GM21515 (cell line): ENCODE measurements around the gene TAF1D.

Source experiments
- ATAC-seq: cut with Tn5 transposase; IDR thresholded peaks from one replicate; pipeline ENCODE4 v1.9.1; 2021; ENCODE audit not compliant: unreplicated experiment

The TAF1D gene

DNA sequence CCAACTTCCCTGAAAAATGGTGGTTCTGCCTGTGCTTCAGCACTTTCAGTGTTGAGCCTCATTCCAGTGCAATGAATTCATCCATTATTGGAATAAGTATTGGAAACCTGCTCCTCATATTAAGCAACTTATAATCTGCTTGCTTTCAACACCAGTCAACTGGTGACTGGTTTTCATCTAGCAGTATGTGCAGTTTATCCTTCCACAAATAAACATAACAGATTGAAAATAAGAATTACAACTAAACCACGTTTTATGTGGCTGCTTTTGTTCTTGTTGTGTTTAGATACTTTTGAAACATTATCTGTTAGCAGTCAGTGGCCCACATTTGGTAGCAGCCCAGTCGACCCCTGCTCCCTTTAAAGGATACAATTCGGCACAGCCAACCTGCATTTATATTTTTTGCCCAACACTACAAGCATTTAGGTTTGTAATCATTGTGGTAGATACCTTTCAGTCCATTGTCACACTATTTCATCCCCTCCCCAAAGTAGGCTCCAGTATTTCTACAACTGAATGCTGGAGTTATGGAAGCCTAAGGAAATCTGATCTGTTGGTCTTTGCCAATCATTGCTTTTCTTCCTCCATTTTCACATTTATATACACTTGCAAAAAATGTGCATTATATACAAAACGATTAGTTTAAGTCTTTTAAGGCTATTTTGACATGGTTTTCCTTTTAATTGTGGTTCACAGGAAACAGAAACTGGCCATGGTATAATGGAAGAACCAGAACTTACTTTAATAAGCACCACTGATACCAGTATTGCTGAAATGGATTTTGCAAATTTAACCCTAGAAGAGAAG lies 13.1 kb downstream of the TAF1D start:
- no peak for ATAC-seq

DNA sequence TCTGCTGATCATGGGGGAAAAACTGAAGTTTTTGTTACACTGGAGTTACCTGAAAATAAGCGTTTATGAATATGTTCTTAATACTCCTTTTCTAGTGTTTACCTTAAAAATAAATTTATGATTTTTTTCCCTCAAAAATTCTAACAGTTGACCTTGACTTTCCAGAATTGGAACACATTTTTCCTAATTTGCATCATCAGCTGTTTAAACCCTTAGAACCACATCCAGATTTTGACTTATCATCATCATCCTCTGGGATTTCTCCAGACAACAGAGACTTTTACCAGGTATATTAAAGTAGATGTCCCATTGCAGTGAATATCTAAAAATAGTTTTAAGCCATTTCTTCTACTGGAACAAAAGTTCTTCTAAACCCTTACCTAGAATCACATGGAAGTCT lies 17.2 kb downstream of the TAF1D start:
- no peak for ATAC-seq

DNA sequence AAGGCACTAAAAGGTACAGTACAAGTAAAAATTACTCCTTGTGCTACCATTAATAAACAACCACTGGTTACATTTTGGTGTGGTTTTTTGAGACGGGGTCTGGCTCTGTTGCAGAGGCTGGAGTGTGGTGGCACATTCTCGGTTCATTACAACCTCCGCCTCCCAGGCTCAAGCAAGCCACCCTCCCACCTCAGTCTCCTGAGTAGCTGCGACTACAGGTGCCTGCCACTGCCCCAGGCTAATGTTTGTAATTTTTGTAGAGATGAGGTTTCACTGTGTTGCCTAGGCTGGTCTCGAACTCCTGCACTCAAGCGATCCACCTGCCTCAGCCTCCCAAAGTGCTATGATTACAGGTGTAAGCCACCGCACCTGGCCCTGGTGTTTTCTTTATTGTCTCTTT lies 20.8 kb downstream of the TAF1D start:
- no peak for ATAC-seq

DNA sequence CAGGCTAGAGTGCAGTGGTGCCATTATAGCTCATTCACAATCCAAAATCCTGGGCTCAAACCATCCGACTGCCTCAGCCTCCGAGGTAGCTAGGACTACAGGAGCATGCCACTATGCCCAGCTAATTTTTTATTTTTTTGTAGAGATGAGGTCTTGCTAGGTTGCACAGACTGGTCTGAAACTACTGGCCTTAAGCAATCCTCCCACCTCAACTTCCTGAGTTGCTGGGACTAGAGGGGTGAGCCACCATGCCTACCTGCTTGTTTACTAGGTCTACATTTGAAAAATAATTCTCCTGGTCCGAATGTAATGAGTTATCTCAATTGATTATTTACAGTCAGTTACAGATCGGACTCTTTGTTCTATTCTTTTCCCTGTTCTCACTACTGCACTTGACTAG lies 22.0 kb downstream of the TAF1D start:
- ATAC-seq = no peak

DNA sequence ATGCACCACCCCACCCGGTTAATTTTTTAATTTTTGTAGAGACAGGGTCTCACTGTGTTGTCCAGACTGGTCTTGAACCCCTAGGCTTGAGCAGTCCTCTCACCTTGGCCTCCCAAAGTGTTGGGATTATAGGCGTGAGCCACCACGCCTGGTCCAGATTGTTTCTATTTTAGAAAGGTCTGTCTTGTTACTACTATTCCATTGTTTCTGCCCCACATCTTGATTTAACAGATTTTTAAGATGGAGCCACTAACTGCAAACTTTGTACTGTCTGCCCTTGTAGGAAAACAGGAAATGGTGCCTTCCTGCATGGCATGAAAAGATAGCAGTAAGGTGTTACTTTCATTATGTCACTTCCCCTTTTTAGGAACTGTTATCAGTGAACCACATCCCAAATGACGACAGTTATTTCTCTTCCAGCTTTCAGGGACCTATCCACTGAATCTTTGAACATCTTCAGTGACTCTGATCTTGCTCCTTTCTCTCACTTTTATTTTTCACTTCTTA lies 23.2 kb downstream of the TAF1D start:
- peak; percentile 83 for ATAC-seq

DNA sequence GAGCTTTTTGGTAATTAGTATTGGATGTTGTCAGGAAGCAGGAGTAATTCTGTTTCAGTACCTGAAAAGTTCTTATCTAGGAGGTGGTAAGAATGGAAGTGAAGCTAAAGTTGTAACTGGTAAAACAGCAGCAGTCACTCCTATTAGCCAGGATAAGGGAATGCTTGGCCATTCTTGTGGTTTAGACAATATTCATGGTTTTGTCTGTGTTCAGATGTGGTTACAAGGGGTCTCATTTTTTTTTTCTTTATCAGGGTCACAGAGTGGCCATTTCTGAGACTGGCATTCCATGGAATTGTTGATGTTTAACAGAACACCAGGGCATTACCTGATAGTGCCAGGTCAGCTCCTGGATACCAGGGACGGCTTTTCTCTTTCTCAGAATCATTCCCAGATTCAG lies 23.8 kb downstream of the TAF1D start:
- ATAC-seq = no peak

DNA sequence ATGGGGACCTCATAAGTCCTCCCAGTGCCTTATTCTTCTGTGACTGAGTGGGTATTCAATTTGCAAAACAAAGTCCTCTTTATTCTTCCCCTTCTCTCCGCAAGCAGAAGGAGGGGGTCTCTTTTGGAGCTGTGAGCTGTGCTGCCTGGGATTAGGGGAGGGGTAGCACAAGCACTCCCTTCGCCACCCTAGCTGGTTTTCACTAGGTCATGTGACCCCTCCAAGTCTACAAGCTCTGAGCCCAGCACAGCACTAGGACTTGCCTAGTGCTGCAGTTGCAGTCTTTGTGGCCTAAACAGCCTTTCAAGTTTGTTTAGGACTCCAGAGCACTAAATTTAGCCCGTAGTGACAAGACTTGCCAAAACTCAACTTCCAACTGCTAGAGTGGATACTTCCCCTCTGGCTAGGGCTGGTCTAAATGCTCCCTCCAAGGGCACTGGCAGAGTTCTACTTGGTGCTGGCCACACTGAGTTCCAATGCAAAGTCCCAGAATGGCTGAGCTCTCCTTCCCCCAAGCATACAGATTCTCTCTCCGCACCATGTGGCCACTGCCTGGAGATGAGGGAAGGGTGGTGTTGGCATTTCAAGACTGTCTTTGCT lies 25.4 kb downstream of the TAF1D start:
- no peak for ATAC-seq

DNA sequence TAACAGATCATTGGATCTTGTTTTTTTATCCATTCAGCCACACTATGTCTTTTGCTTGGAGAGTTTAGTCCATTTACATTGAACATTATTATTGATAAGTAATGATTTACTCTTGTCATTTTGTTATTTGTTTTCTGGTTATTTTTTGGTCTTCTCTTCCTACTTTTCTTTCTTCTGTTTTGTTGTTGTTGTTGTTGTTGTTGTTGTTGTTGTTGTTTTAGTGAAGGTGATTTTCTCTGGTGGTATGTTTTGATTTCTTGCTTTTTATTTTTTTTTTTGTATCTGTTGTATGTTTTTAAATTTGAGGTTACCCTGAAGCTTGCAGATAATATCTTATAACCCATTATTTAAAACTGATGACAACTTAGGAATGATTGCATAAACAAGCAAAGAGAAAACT lies 28.6 kb downstream of the TAF1D start:
- no peak for ATAC-seq

DNA sequence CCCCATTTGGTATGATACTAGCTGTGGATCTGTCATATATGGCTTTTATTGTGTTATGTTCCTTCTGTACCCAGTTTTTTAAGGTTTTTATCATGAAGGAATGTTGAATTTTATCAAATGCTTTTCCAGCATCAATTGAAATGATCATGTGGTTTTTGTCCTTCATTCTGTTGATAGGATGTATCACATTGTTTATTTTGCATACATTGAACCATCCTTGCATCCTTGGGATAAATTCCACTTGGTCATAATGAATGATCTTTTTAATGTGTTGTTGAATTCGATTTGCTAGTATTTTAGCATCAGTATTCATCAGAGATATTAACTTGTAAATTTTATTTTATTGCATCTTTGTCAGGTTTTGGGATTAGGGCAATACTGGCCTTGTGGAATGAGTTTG lies 31.1 kb downstream of the TAF1D start:
- ATAC-seq = no peak

DNA sequence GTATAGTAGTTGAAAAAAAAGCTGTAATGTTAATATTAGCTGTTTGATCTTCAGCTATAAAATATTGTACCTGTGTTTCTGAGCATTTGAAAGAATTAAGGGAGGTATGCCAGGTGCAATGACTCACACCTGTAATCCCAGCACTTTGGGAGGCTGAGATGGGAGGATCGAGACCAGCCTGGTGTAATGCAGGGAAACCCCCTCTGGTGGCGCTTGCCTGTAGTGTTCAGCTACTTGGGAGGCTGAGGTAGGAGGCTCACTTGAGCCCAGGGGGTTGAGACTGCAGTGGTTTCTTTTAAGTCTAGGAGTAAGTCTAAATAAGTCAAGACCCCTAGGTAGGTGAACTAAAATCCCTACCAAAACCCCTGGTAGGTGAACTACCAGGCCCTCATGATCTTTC lies 37.1 kb downstream of the TAF1D start:
- no peak for ATAC-seq

DNA sequence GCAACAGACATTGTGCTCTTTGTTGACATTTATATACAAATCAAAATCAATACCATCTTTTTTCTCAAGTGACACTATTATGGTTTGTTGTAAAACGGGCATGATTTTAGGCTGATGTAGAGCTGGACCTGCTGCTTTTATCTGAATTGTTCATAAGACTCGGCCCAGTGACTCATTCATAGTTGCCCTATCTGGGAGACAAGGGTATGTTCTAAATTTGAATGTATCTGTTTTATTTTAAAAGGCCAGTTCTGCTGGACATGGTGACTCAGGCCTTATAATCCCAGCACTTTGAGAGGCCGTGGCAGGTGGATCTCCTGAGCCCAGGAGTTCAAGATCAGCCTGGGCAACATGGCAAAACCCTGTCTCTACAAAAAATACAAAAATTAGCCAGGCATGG lies 40.5 kb downstream of the TAF1D start:
- no peak for ATAC-seq

DNA sequence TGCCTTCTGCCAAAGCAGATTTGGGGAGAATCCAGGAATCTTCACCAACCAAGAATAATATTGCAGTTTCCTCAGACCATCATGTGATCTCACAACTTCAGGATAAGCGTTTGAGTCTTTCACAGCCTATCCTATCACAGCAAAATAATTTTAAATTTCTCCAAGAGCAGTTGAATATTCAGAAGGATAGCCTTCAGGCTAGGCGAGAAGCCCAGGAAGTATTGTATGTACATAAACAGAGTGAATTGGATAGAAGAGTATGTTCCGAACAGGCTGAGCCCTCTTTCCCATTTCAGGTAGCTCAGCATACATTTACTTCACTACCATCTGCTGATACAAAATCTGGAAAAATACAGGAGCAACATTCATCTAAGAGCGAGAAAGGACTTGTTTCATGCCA lies 43.7 kb downstream of the TAF1D start:
- ATAC-seq = no peak

DNA sequence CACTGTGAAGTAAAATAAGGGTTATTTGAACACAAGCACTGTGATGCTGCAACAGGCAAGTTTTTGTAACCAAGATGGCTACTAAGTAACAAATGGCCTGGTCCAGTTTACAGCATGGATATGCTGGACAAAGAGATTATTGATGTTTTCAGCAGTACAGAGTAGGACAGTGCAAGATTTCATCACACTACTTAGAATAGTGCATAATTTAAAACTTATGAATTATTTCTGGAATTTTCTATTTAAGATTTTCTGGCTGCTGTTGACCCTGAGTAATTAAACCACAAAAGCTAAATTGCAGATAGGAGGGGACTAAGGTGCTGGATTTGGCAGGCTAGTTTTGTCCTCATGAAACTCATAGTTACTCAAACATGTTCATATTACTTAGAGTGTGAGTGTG lies 46.7 kb downstream of the TAF1D start:
- ATAC-seq = no peak

DNA sequence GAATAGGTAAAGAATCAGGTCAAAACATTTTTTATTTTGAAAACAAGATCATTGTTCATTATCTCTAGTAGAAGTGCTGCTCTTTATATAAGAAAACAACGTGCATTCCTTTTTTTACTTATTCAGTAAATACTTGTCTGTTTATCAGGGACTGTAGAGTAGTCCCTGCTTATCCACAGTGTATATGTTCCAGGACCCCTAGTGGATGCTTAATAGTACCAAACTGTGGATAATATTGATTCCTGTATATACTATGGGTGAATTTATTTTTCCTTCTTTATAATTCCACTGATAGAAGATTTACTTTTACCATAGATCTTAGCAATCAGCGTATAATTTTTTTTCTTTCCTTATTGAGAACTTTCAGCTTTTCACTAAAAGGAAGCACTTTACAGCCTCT lies 47.2 kb downstream of the TAF1D start:
- ATAC-seq = no peak

DNA sequence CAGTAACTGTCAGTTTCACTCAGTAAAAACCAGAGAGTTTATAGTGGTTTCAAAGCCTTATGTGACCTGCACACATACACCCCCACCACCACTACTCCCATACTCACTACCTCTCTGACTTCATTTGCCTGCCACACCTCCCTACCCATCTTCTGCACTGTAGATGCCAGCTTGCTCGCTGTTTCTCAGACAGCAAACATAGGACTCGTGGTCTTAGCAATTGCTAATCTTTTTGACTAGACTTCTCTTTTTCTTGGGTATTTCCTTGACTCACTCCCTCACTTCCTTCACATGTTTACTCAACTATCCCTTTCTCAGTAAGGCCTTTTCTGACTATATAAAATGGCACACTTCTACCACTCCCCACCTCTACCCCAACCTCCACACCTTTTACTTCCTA lies 52.1 kb downstream of the TAF1D start:
- peak; percentile 71 for ATAC-seq

DNA sequence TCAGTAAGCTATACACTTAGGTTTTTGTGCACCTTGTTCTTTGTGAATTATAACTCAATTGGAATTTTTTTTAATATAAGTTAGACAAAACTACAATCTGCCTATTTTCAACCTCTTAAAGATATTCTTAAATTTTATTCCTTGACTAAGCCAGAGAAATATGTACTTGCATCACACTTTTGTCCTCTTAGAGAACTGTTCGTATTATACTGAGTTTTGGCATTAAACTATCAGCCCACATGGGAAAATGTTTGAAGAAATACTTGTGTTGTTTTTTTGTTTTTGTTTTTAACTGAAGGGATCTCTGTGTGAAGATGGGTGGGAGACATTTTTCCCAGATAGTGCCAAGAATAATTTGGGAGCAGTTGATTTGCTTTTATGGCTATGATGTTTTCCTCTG lies 54.5 kb downstream of the TAF1D start:
- no peak for ATAC-seq

DNA sequence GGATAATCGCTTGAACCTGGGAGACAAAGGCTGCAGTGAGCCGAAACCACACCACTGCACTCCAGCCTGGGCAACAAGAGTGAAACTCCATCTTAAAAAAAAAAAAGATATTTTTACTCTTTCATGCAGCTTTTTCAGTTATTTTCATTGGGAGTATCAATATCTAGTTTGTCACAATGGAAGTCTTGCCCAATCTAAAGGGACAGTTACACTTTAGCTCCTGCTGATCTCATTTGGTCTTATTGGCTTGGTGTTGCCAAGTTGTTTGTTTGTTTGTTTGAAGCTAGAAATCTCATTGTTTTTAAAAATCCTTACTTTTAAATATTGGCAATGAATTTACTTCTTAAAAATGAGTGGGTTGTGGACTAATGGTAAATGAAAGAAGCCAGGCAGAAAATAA lies 55.1 kb downstream of the TAF1D start:
- ATAC-seq = no peak
